H1 (cell line): ENCODE data around the gene PIGM. TPM values are rescaled to one million over a fixed set of nuclear protein-coding genes. Genes with fewer than 3 reads are reported as not detected.

Source experiments
- CTCF ChIA-PET: fragments of 300-600 bp; sonication (Branson Sonifier 250); formaldehyde crosslinking; loops from one replicate; lab custom pipeline; 2021; ENCODE audit not compliant: partially characterized antibody; lab: Charles Lee
- POLR2A ChIA-PET: fragments of 300-600 bp; sonication (Branson Sonifier 250); formaldehyde crosslinking; loops from one replicate; lab custom pipeline; 2021; ENCODE audit warnings: inconsistent platforms; ENCODE audit not compliant: partially characterized antibody; lab: Charles Lee
- DNase-seq, 2 experiments: peaks; one replicate each; pipeline versions ENCODE4 v3.0.0 to v3.0.0-alpha.2; 2010 to 2022; ENCODE audit warnings: low spot score in 2 of 2, low read depth in 1 of 2, mixed read lengths in 1 of 2
- FAIRE-seq: peaks from 2 replicates; lab custom pipeline; 2011; peaks lifted over from hg19 to GRCh38; lab: Jason Lieb, UNC
- H2AFZ ChIP-seq: 2 replicates; pipeline ENCODE4 v1.8.1; 2012; ENCODE audit warnings: low read length, inconsistent platforms
- H2AK5ac ChIP-seq: 2 replicates; pipeline ENCODE4 v1.6.1; 2013; ENCODE audit warnings: low read depth, low read length
- H2BK120ac ChIP-seq: replicated peaks from 2 replicates; pipeline ENCODE3; 2013; ENCODE audit warnings: low read depth, low read length, inconsistent platforms
- H2BK12ac ChIP-seq: 2 replicates; pipeline ENCODE4 v1.6.1; 2013; ENCODE audit warnings: low read depth, low read length
- H2BK15ac ChIP-seq: 2 replicates; pipeline ENCODE4 v1.6.1; 2013; ENCODE audit warnings: low read length
- H2BK20ac ChIP-seq: 2 replicates; pipeline ENCODE4 v1.6.1; 2013; ENCODE audit warnings: low read length
- H2BK5ac ChIP-seq: 2 replicates; pipeline ENCODE4 v1.6.1; 2013; ENCODE audit warnings: low read depth, low read length
- H3K14ac ChIP-seq: 2 replicates; pipeline ENCODE4 v1.6.1; 2013; ENCODE audit warnings: inconsistent platforms; ENCODE audit not compliant: insufficient read length
- H3K18ac ChIP-seq: 2 replicates; pipeline ENCODE4 v1.6.1; 2013; ENCODE audit warnings: low read length; ENCODE audit errors: extremely low read depth
- H3K23ac ChIP-seq: 2 replicates; pipeline ENCODE4 v1.6.1; 2013; ENCODE audit warnings: inconsistent platforms; ENCODE audit not compliant: insufficient read length
- H3K23me2 ChIP-seq: 2 replicates; pipeline ENCODE4 v1.6.1; 2013; ENCODE audit warnings: low read depth, low read length
- H3K27ac ChIP-seq: 2 replicates; pipeline ENCODE4 v1.6.1; 2011; ENCODE audit warnings: low read depth, low read length, inconsistent platforms
- H3K27me3 ChIP-seq, 4 experiments: replicated peaks in 1 of 4; 1 replicate in 1 of 4; 2 replicates in 3 of 4; pipeline versions ENCODE4 v1.6.1 to v1.8.1; 2011 to 2013; ENCODE audit warnings: low read length in 3 of 4, mild to moderate bottlenecking in 3 of 4, inconsistent platforms in 2 of 4, mixed read lengths in 2 of 4, moderate library complexity in 1 of 4; ENCODE audit not compliant: control insufficient read depth in 3 of 4, insufficient read depth in 3 of 4; ENCODE audit errors: extremely low read depth in 1 of 4
- H3K36me3 ChIP-seq, 4 experiments: 2 replicates each; pipeline versions ENCODE4 v1.6.1 to v1.8.1; 2011 to 2013; ENCODE audit warnings: mild to moderate bottlenecking in 4 of 4, low read length in 3 of 4, moderate library complexity in 2 of 4, control low read depth in 1 of 4, inconsistent platforms in 1 of 4; ENCODE audit not compliant: insufficient read depth in 4 of 4, control insufficient read depth in 2 of 4
- H3K4ac ChIP-seq: replicated peaks from 2 replicates; pipeline ENCODE3; 2013; ENCODE audit warnings: low read length, low read depth, mixed read lengths, inconsistent platforms; ENCODE audit not compliant: insufficient read length
- H3K4me1 ChIP-seq, 4 experiments: replicated peaks in 1 of 4; 1 replicate in 1 of 4; 2 replicates in 3 of 4; pipeline versions ENCODE4 v1.6.1 to v1.8.1; 2011 to 2013; ENCODE audit warnings: low read length in 3 of 4, inconsistent platforms in 2 of 4, mixed read lengths in 1 of 4; ENCODE audit not compliant: insufficient read depth in 4 of 4, control insufficient read depth in 3 of 4
- H3K4me2 ChIP-seq, 2 experiments: 2 replicates each; pipeline versions ENCODE4 v1.6.1 to v1.8.1; 2011 to 2013; ENCODE audit warnings: low read depth in 2 of 2, low read length in 2 of 2, control low read depth in 1 of 2, inconsistent platforms in 1 of 2, mild to moderate bottlenecking in 1 of 2; ENCODE audit not compliant: insufficient read depth in 1 of 2
- H3K4me3 ChIP-seq, 4 experiments: fragments of 200-600, 300-600 bp in 1 of 4; sonication (generic), shearing (Covaris generic), sonication (Bioruptor Twin) in 1 of 4; 2 replicates each; pipeline versions ENCODE4 v1.5.1 to v1.8.1; 2011 to 2016; ENCODE audit warnings: low read length in 4 of 4, low read depth in 3 of 4, control low read depth in 2 of 4, inconsistent platforms in 2 of 4, mild to moderate bottlenecking in 2 of 4, mixed read lengths in 1 of 4, moderate library complexity in 1 of 4; ENCODE audit not compliant: insufficient read depth in 2 of 4; ENCODE audit errors: extremely low read depth in 1 of 4
- H3K56ac ChIP-seq: replicated peaks from 2 replicates; pipeline ENCODE3; 2013; ENCODE audit warnings: low read depth, mild to moderate bottlenecking, mixed read lengths, low read length, inconsistent platforms; ENCODE audit not compliant: insufficient read length
- H3K79me1 ChIP-seq: 2 replicates; pipeline ENCODE4 v1.6.1; 2013; ENCODE audit warnings: low read depth, low read length, control low read depth
- H3K79me2 ChIP-seq, 2 experiments: 2 replicates each; pipeline versions ENCODE4 v1.6.1 to v1.8.1; 2012 to 2013; ENCODE audit warnings: low read length in 2 of 2, mild to moderate bottlenecking in 2 of 2, inconsistent platforms in 1 of 2; ENCODE audit not compliant: insufficient read depth in 2 of 2, control insufficient read depth in 1 of 2
- H3K9ac ChIP-seq, 4 experiments: replicated peaks in 1 of 4; 1 replicate in 1 of 4; 2 replicates in 3 of 4; pipeline versions ENCODE4 v1.6.1 to v1.8.1; 2011 to 2013; ENCODE audit warnings: low read depth in 3 of 4, low read length in 3 of 4, control low read depth in 2 of 4, mild to moderate bottlenecking in 2 of 4, moderate library complexity in 2 of 4, inconsistent platforms in 1 of 4; ENCODE audit errors: extremely low read depth in 1 of 4
- H3K9me3 ChIP-seq, 2 experiments: 2 replicates each; pipeline versions ENCODE4 v1.6.1 to v1.8.1; 2012 to 2013; ENCODE audit warnings: mild to moderate bottlenecking in 2 of 2, moderate library complexity in 2 of 2, control low read depth in 1 of 2, inconsistent platforms in 1 of 2, low read depth in 1 of 2, low read length in 1 of 2, mixed read lengths in 1 of 2; ENCODE audit not compliant: insufficient read depth in 2 of 2
- H4K20me1 ChIP-seq, 2 experiments: replicated peaks in 1 of 2; 2 replicates each; pipeline versions ENCODE3 to v1.8.1; 2011 to 2013; ENCODE audit warnings: inconsistent platforms in 2 of 2, low read length in 2 of 2, mild to moderate bottlenecking in 1 of 2; ENCODE audit not compliant: insufficient read depth in 2 of 2, control insufficient read depth in 1 of 2
- H4K5ac ChIP-seq: 2 replicates; pipeline ENCODE4 v1.6.1; 2013; ENCODE audit warnings: low read length, low read depth, mixed read lengths, inconsistent platforms; ENCODE audit not compliant: insufficient read length
- H4K8ac ChIP-seq: 2 replicates; pipeline ENCODE4 v1.8.0; 2013; ENCODE audit warnings: mild to moderate bottlenecking, moderate library complexity, low read length, inconsistent platforms; ENCODE audit not compliant: insufficient read depth; ENCODE audit errors: extremely low read depth
- H4K91ac ChIP-seq: replicated peaks from 2 replicates; pipeline ENCODE3; 2013; ENCODE audit warnings: low read length, mixed read lengths, inconsistent platforms; ENCODE audit not compliant: insufficient read length
- EGR1 ChIP-seq: IDR thresholded peaks from 2 replicates; pipeline ENCODE4 v1.6.1; 2011; ENCODE audit warnings: low read depth, low read length, borderline replicate concordance
- GABPA ChIP-seq: IDR thresholded peaks from 2 replicates; pipeline ENCODE4 v1.6.1; 2011; ENCODE audit warnings: mild to moderate bottlenecking, low read length, moderate library complexity, borderline replicate concordance; ENCODE audit not compliant: insufficient read depth
- RBBP5 ChIP-seq: IDR thresholded peaks from 2 replicates; pipeline ENCODE4 v1.7.1; 2012; ENCODE audit warnings: low read depth, mild to moderate bottlenecking, inconsistent platforms, low read length, moderate library complexity, borderline replicate concordance
- RFX5 ChIP-seq: IDR thresholded peaks from 2 replicates; pipeline ENCODE4 v1.6.1; 2011; ENCODE audit warnings: low read depth, low read length, improper control_type of control experiment, borderline replicate concordance
- RNF2 ChIP-seq: fragments of 200-900, 300-1000 bp; sonication (generic); IDR thresholded peaks from 2 replicates; pipeline ENCODE4 v1.7.1; 2016; ENCODE audit warnings: borderline replicate concordance, low read depth, mild to moderate bottlenecking, antibody characterized with exemption, low read length; ENCODE audit not compliant: poor library complexity, severe bottlenecking; ENCODE audit errors: missing control alignments
- RXRA ChIP-seq: IDR thresholded peaks from 2 replicates; pipeline ENCODE4 v1.6.1; 2011; ENCODE audit warnings: low read depth, mild to moderate bottlenecking, low read length, moderate library complexity; ENCODE audit not compliant: insufficient read depth
- SUZ12 ChIP-seq: fragments of 200-600 bp; sonication (generic); IDR thresholded peaks from 2 replicates; pipeline ENCODE4 v1.6.1; 2012; ENCODE audit warnings: mild to moderate bottlenecking, inconsistent platforms, low read length, moderate library complexity, mixed read lengths
- TAF7 ChIP-seq: optimal IDR thresholded peaks from 2 replicates; pipeline ENCODE3; 2011; ENCODE audit warnings: low read depth, mild to moderate bottlenecking, inconsistent platforms, low read length, moderate library complexity, borderline replicate concordance
- TBP ChIP-seq: IDR thresholded peaks from 2 replicates; pipeline ENCODE4 v1.6.1; 2011; ENCODE audit warnings: low read depth, low read length, improper control_type of control experiment
- ZNF274 ChIP-seq: IDR thresholded peaks from 2 replicates; pipeline ENCODE4 v1.7.0; 2012; ENCODE audit warnings: low read length, borderline replicate concordance; ENCODE audit errors: extremely low read depth
- WGBS, 2 experiments: shearing (Covaris generic) in 1 of 2; methylation state at CpG; one replicate each; pipeline versions ENCODE4 v1.1.6 to v1.1.7; 2013 to 2015; ENCODE audit warnings: low lambda C conversion rate in 2 of 2, mixed read lengths in 2 of 2, inconsistent platforms in 1 of 2, low coverage in 1 of 2, missing lambda C conversion rate in 1 of 2; ENCODE audit not compliant: insufficient replicate concordance in 2 of 2, insufficient coverage in 1 of 2, insufficient read length in 1 of 2; ENCODE audit errors: extremely low coverage in 1 of 2, missing lambda C conversion rate in 1 of 2; 5-methylcytosine and 5-hydroxymethylcytosine counted together
- polyA plus RNA-seq, 7 experiments: library from polyadenylated mRNA; depleted of rRNA in 3 of 7; stranded (reverse) in 5 of 7; unstranded in 2 of 7; fragments of >200 nt in 5 of 7; fragments of 200-250 nt in 2 of 7; gene quantifications; 1 replicate in 5 of 7; 2 replicates in 1 of 7; 4 replicates in 1 of 7; pipeline versions ENCODE4 v1.2.1 to v1.2.3, GENCODE V29; 2011 to 2013; ENCODE audit warnings: missing spikeins in 2 of 7, mixed read lengths in 2 of 7
- total RNA-seq: library from RNA; stranded (reverse); fragmentation: NEBNext Ultra II Directional; extraction: Animal tissue kit (Norgen Biotek cat#: 25700); gene quantifications from 2 replicates; pipeline ENCODE4 v1.2.1, GENCODE V29; 2021
- TF ChIP-seq, protein P1 (sequence below), 3 experiments: IDR thresholded peaks; 1 replicate in 2 of 3; 2 replicates in 1 of 3; pipeline versions ENCODE4 v1.5.1 to v1.6.1; 2011; ENCODE audit warnings: low read length in 3 of 3, mild to moderate bottlenecking in 3 of 3, inconsistent platforms in 2 of 3, low read depth in 1 of 3, moderate library complexity in 1 of 3; ENCODE audit not compliant: insufficient read depth in 1 of 3; ENCODE audit errors: control extremely low read depth in 1 of 3

Gene PIGM
- total and polyA plus RNA-seq, 2 of the 8 experiments (the other 6 are each of a cell fraction or from before 2014, with no cell fraction given), result 5.4 to 6.0 TPM

DNA sequence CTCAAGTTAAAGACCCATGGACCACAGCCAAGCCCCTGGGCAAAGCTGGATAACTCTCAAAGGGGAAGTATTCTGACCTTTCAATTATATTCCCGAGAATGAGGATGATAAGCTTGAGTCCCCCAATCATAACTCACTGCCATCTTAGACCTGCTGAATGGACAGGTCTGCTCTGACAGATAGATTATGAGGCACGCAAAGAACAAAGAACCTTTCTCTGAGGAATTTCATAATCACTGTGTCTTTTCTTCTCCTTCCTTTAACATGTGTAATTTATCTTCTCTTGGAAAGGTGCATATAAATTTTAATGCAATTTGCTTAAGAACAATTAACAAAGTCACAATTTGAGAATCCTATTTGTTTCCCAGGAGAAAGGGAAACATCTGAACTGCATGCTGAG lies 22.0 kb downstream of the PIGM start:
- no peak overlapping the region for H3K56ac ChIP-seq
- DNase-seq, result no peak
- H3K36me3 ChIP-seq, result no peaks in the 10 kb centered on the region
- no peak overlapping the region for H4K5ac ChIP-seq
- no peak overlapping the region for H3K18ac ChIP-seq
- H3K4me1 ChIP-seq, result no peaks in the 10 kb centered on the region
- H4K8ac ChIP-seq, result no peak overlapping the region
- H2AK5ac ChIP-seq, result no peak overlapping the region
- H2AFZ ChIP-seq, result no peak overlapping the region
- no peaks in the 10 kb centered on the region for H3K27me3 ChIP-seq
- POLR2A ChIA-PET, result no interaction called here
- no peaks in the 10 kb centered on the region for H3K9me3 ChIP-seq
- no peak overlapping the region for H3K4me3 ChIP-seq
- no peak overlapping the region for H4K91ac ChIP-seq
- no peaks in the 10 kb centered on the region for H4K20me1 ChIP-seq
- no peak overlapping the region for H3K23ac ChIP-seq
- no peak overlapping the region for H2BK5ac ChIP-seq
- no peak overlapping the region for H3K9ac ChIP-seq
- no peak overlapping the region for H3K4me2 ChIP-seq
- CTCF ChIA-PET, result interaction anchor here (0.5 to 13.8 kb wide), 10 partner anchors 9 to 1672 kb away, joined by 3 to 696 read pairs (median 38); partner anchors contain the start of genes IGSF9, PIGM and SLAMF9
- 92% methylated on average over 2 of the region's 2 CpGs; no CpG with 5 or more reads in 1 of the 2 experiments for WGBS, 2 experiments
- no peak overlapping the region for H2BK120ac ChIP-seq
- H2BK15ac ChIP-seq, result no peak overlapping the region
- no peak for FAIRE-seq
- H3K79me2 ChIP-seq, result no peaks in the 10 kb centered on the region
- no peaks in the 10 kb centered on the region for H3K23me2 ChIP-seq
- no peak overlapping the region for H2BK12ac ChIP-seq
- no peak overlapping the region for H3K27ac ChIP-seq
- no peaks in the 10 kb centered on the region for H3K79me1 ChIP-seq
- H3K14ac ChIP-seq, result no peak overlapping the region
- no peak overlapping the region for H3K4ac ChIP-seq
- no peak overlapping the region for H2BK20ac ChIP-seq
- no peak for TF ChIP-seq EGR1
- TF ChIP-seq TAF7, result no peak
- no peak for TF ChIP-seq SUZ12
- no peak for TF ChIP-seq RNF2
- TF ChIP-seq RFX5, result no peak
- no peak for TF ChIP-seq TBP
- TF ChIP-seq ZNF274, result no peak
- TF ChIP-seq RXRA, result no peak
- TF ChIP-seq, protein P1, sequence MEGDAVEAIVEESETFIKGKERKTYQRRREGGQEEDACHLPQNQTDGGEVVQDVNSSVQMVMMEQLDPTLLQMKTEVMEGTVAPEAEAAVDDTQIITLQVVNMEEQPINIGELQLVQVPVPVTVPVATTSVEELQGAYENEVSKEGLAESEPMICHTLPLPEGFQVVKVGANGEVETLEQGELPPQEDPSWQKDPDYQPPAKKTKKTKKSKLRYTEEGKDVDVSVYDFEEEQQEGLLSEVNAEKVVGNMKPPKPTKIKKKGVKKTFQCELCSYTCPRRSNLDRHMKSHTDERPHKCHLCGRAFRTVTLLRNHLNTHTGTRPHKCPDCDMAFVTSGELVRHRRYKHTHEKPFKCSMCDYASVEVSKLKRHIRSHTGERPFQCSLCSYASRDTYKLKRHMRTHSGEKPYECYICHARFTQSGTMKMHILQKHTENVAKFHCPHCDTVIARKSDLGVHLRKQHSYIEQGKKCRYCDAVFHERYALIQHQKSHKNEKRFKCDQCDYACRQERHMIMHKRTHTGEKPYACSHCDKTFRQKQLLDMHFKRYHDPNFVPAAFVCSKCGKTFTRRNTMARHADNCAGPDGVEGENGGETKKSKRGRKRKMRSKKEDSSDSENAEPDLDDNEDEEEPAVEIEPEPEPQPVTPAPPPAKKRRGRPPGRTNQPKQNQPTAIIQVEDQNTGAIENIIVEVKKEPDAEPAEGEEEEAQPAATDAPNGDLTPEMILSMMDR (IDR thresholded peaks at IDR 0.05; ENCODE audit: control extremely low read depth in 1 of 3, insufficient read depth in 1 of 3, low read depth in 1 of 3, low read length in 3 of 3), result no peak
- no peak for TF ChIP-seq RBBP5
- no peak for TF ChIP-seq GABPA
